IMR-90 (cell line): ENCODE data around the gene RAMP3. TPM values are rescaled to one million over a fixed set of nuclear protein-coding genes. Genes with fewer than 3 reads are reported as not detected.

Experiments used
- ATAC-seq: fragments of 200-7000 bp; cut with Tn5 transposase; 2 replicates; pipeline ENCODE4 v1.9.1; 2020; ENCODE audit warnings: low read depth, mild to moderate bottlenecking, moderate library complexity
- BruUV-seq: library from RNA; stranded (reverse); fragments of 400-500 nt; replicated peaks from 2 replicates; lab custom pipeline; 2021; lab: Mats Ljungman, UMichigan
- CTCF ChIA-PET: fragments of 300-600 bp; formaldehyde crosslinking; extraction: SDS; loops from one replicate; lab custom pipeline; 2021; ENCODE audit warnings: antibody characterized with exemption; lab: Yijun Ruan, JAX
- POLR2A ChIA-PET: fragments of 300-600 bp; sonication (Branson Sonifier 250); formaldehyde crosslinking; loops from one replicate; lab custom pipeline; 2022; ENCODE audit warnings: antibody characterized with exemption; ENCODE audit not compliant: unreplicated experiment; lab: Charles Lee
- DNase-seq: peaks from one replicate; pipeline ENCODE4 v3.0.0; 2013
- H2AFZ ChIP-seq: replicated peaks from 2 replicates; pipeline ENCODE3; 2013; ENCODE audit warnings: low read length, mild to moderate bottlenecking; ENCODE audit not compliant: poor library complexity
- H2AK5ac ChIP-seq: 2 replicates; pipeline ENCODE4 v1.6.1; 2013; ENCODE audit warnings: low read depth, low read length, inconsistent platforms
- H2AK9ac ChIP-seq: replicated peaks from 2 replicates; pipeline ENCODE3; 2013; ENCODE audit warnings: mild to moderate bottlenecking, low read depth, low read length, moderate library complexity; ENCODE audit not compliant: poor library complexity
- H2BK120ac ChIP-seq: 2 replicates; pipeline ENCODE4 v1.6.1; 2013; ENCODE audit warnings: low read depth, low read length, inconsistent platforms
- H2BK15ac ChIP-seq: 3 replicates; pipeline ENCODE4 v1.6.1; 2013; ENCODE audit warnings: low read depth, low read length, inconsistent platforms
- H2BK20ac ChIP-seq: 2 replicates; pipeline ENCODE4 v1.6.1; 2013; ENCODE audit warnings: low read depth, mild to moderate bottlenecking, inconsistent platforms, low read length, moderate library complexity
- H2BK5ac ChIP-seq: 2 replicates; pipeline ENCODE4 v1.6.1; 2013; ENCODE audit warnings: mild to moderate bottlenecking, low read depth, low read length, inconsistent platforms; ENCODE audit not compliant: poor library complexity, severe bottlenecking
- H3K14ac ChIP-seq: replicated peaks from 2 replicates; pipeline ENCODE4 v1.6.1; 2013; ENCODE audit warnings: low read depth, low read length, inconsistent platforms
- H3K18ac ChIP-seq: 2 replicates; pipeline ENCODE4 v1.6.1; 2013; ENCODE audit warnings: low read depth, low read length, control low read depth
- H3K23ac ChIP-seq: 2 replicates; pipeline ENCODE4 v1.6.1; 2013; ENCODE audit warnings: low read depth, low read length, inconsistent platforms
- H3K27ac ChIP-seq: 2 replicates; pipeline ENCODE4 v1.5.1; 2013; ENCODE audit warnings: mild to moderate bottlenecking, control low read depth, low read length; ENCODE audit not compliant: insufficient read depth
- H3K27me3 ChIP-seq: 2 replicates; pipeline ENCODE4 v1.6.1; 2013; ENCODE audit warnings: low read length; ENCODE audit not compliant: control insufficient read depth, insufficient read depth
- H3K36me3 ChIP-seq: 2 replicates; pipeline ENCODE4 v1.6.1; 2013; ENCODE audit warnings: low read length, mixed read lengths; ENCODE audit not compliant: control insufficient read depth, insufficient read depth
- H3K4ac ChIP-seq: 2 replicates; pipeline ENCODE4 v1.6.1; 2013; ENCODE audit warnings: low read depth, low read length, inconsistent platforms
- H3K4me1 ChIP-seq: 2 replicates; pipeline ENCODE4 v1.6.1; 2013; ENCODE audit warnings: low read length, mixed read lengths; ENCODE audit not compliant: control insufficient read depth, insufficient read depth
- H3K4me2 ChIP-seq: 2 replicates; pipeline ENCODE4 v1.6.1; 2013; ENCODE audit warnings: low read depth, mild to moderate bottlenecking, control low read depth, low read length, moderate library complexity
- H3K4me3 ChIP-seq: 2 replicates; pipeline ENCODE4 v1.5.1; 2013; ENCODE audit warnings: low read depth, mild to moderate bottlenecking, control low read depth, low read length, moderate library complexity; ENCODE audit not compliant: insufficient read depth
- H3K56ac ChIP-seq: 2 replicates; pipeline ENCODE4 v1.6.1; 2013; ENCODE audit warnings: low read length, inconsistent platforms; ENCODE audit not compliant: insufficient read depth; ENCODE audit errors: extremely low read depth
- H3K79me1 ChIP-seq, 2 experiments: 2 replicates each; pipeline ENCODE4 v1.6.1; 2013; ENCODE audit warnings: low read length in 2 of 2, inconsistent platforms in 1 of 2, low read depth in 1 of 2
- H3K9ac ChIP-seq: 2 replicates; pipeline ENCODE4 v1.6.1; 2013; ENCODE audit warnings: low read depth, low read length, control low read depth
- H3K9me1 ChIP-seq: 2 replicates; pipeline ENCODE4 v1.6.1; 2013; ENCODE audit warnings: low read length, inconsistent platforms; ENCODE audit not compliant: insufficient read depth
- H3K9me3 ChIP-seq: 2 replicates; pipeline ENCODE4 v1.6.1; 2013; ENCODE audit warnings: low read length; ENCODE audit not compliant: control insufficient read depth, insufficient read depth
- H4K20me1 ChIP-seq: 2 replicates; pipeline ENCODE4 v1.6.1; 2013; ENCODE audit warnings: low read length, inconsistent platforms; ENCODE audit not compliant: insufficient read depth
- H4K5ac ChIP-seq: 2 replicates; pipeline ENCODE4 v1.6.1; 2013; ENCODE audit warnings: mild to moderate bottlenecking, low read depth, low read length, control low read depth
- H4K8ac ChIP-seq, 2 experiments: 2 replicates each; pipeline ENCODE4 v1.6.1; 2013; ENCODE audit warnings: low read depth in 2 of 2, low read length in 2 of 2, control low read depth in 1 of 2, inconsistent platforms in 1 of 2
- H4K91ac ChIP-seq: 2 replicates; pipeline ENCODE4 v1.6.1; 2013; ENCODE audit warnings: low read depth, low read length, inconsistent platforms; ENCODE audit not compliant: insufficient read depth
- BHLHE40 ChIP-seq: fragments of 150-350 bp; IDR thresholded peaks from 2 replicates; pipeline ENCODE4 v1.6.1; 2016; ENCODE audit warnings: mild to moderate bottlenecking, low read depth, low read length
- CEBPB ChIP-seq: IDR thresholded peaks from 2 replicates; pipeline ENCODE4 v1.6.1; 2012; ENCODE audit warnings: low read depth, low read length, improper control_type of control experiment
- CHD1 ChIP-seq: IDR thresholded peaks from 2 replicates; pipeline ENCODE4 v1.6.1; 2012; ENCODE audit warnings: low read depth, low read length, improper control_type of control experiment
- CTCF ChIP-seq: conservative IDR thresholded peaks from 2 replicates; pipeline ENCODE4 v1.5.1; 2012; ENCODE audit warnings: mild to moderate bottlenecking, low read depth, low read length, improper control_type of control experiment
- FOS ChIP-seq: fragments of 150-350 bp; IDR thresholded peaks from 2 replicates; pipeline ENCODE4 v1.6.1; 2016; ENCODE audit warnings: low read depth, low read length
- MAFK ChIP-seq: IDR thresholded peaks from 2 replicates; pipeline ENCODE4 v1.6.1; 2012; ENCODE audit warnings: low read depth, low read length, improper control_type of control experiment
- MAZ ChIP-seq: IDR thresholded peaks from 2 replicates; pipeline ENCODE4 v1.6.1; 2012; ENCODE audit warnings: low read depth, mild to moderate bottlenecking, low read length, improper control_type of control experiment, moderate library complexity, borderline replicate concordance
- MXI1 ChIP-seq: IDR thresholded peaks from 2 replicates; pipeline ENCODE4 v1.6.1; 2012; ENCODE audit warnings: low read depth, mild to moderate bottlenecking, low read length, moderate library complexity, borderline replicate concordance
- NFE2L2 ChIP-seq: fragments of 150-350 bp; IDR thresholded peaks from 2 replicates; pipeline ENCODE4 v1.6.1; 2016; ENCODE audit warnings: low read depth, mild to moderate bottlenecking, low read length
- POLR2A ChIP-seq: IDR thresholded peaks from 2 replicates; pipeline ENCODE4 v1.6.1; 2012; ENCODE audit warnings: mild to moderate bottlenecking, low read depth, low read length
- RAD21 ChIP-seq: IDR thresholded peaks from 2 replicates; pipeline ENCODE4 v1.6.1; 2012; ENCODE audit warnings: low read length, improper control_type of control experiment
- RCOR1 ChIP-seq: IDR thresholded peaks from 2 replicates; pipeline ENCODE4 v1.6.1; 2012; ENCODE audit warnings: mild to moderate bottlenecking, low read length, improper control_type of control experiment; ENCODE audit not compliant: insufficient replicate concordance
- RFX5 ChIP-seq: IDR thresholded peaks from 2 replicates; pipeline ENCODE4 v1.8.0; 2012; ENCODE audit warnings: low read depth, mild to moderate bottlenecking, low read length, moderate library complexity
- SMC3 ChIP-seq: fragments of 150-350 bp; IDR thresholded peaks from 2 replicates; pipeline ENCODE4 v1.6.1; 2016; ENCODE audit warnings: low read depth, mild to moderate bottlenecking, antibody characterized with exemption, low read length, moderate library complexity
- USF2 ChIP-seq: fragments of 150-350 bp; IDR thresholded peaks from 2 replicates; pipeline ENCODE4 v1.6.1; 2017; ENCODE audit warnings: mild to moderate bottlenecking, antibody characterized with exemption, low read length, low read depth
- WGBS, 2 experiments: methylation state at CpG; one replicate each; pipeline versions ENCODE4 v1.1.5 to v1.1.7; 2013; ENCODE audit warnings: missing lambda C conversion rate in 2 of 2; ENCODE audit not compliant: insufficient read length in 1 of 2; ENCODE audit errors: extremely low coverage in 2 of 2; 5-methylcytosine and 5-hydroxymethylcytosine counted together
- dilution Hi-C: fragments of 300-500 bp; cut with HindIII; formaldehyde crosslinking; loops from one replicate; pipeline ENCODE4 v1.14.3; 2018; ENCODE audit warnings: low sequenced_read_pairs; ENCODE audit not compliant: unreplicated experiment
- in situ Hi-C: fragments of 300-500 bp; cut with MboI; formaldehyde crosslinking; loops from 3 replicates; pipeline ENCODE4 v1.14.3; 2019; ENCODE audit warnings: low sequenced_read_pairs, inconsistent platforms, mixed read lengths
- intact Hi-C: fragments of 100-400 bp; cut with micrococcal nuclease; formaldehyde crosslinking; loops from 2 replicates; pipeline ENCODE4 v1.10.0; 2022
- polyA plus RNA-seq, 3 experiments: library from polyadenylated mRNA; depleted of rRNA; stranded (reverse); fragments of >200 nt; gene quantifications; 2 replicates each; pipeline ENCODE4 v1.2.3, GENCODE V29; 2012; ENCODE audit warnings: low replicate concordance in 1 of 3
- total RNA-seq: library from RNA; depleted of rRNA; stranded (reverse); fragments of >200 nt; gene quantifications from 2 replicates; pipeline ENCODE4 v1.2.3, GENCODE V29; 2012
- TF ChIP-seq, protein P1 (sequence below): fragments of 150-350 bp; IDR thresholded peaks from 2 replicates; pipeline ENCODE4 v1.6.1; 2016; ENCODE audit warnings: low read depth, mild to moderate bottlenecking, low read length, moderate library complexity, borderline replicate concordance

RAMP3 gene
- total and polyA plus RNA-seq, 2 of the 4 experiments (the other 2 are of a cell fraction) = not detected

DNA sequence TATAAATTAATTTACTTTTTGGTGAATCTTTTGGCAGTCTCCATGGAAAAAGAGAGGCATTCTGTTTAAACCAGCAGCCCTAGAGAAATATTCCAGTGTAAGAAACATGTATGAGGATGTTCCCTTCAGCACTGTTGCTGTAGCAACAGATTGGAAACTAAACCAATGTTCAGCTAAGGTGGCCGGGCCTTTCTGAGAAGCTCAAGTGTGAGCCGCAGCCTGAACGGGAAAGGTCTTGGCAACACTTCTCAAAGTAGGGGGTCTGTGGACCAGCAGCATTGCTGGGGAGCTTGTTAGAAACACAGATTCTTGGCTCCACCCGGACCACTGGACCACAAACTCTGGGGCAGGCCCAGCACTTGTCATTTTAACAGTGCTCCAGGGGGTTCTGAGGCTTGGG is 36.2 kb downstream of the RAMP3 start:
- no peak overlapping the region for H3K4ac ChIP-seq
- H4K5ac ChIP-seq = no peak overlapping the region
- H2AFZ ChIP-seq = no peak overlapping the region
- H3K9me3 ChIP-seq = no peaks in the 10 kb centered on the region
- H3K56ac ChIP-seq = no peak overlapping the region
- no peak overlapping the region for H3K27ac ChIP-seq
- no peaks in the 10 kb centered on the region for H4K20me1 ChIP-seq
- no peak overlapping the region for H4K8ac ChIP-seq
- ChIA-PET CTCF (no interaction called here), POLR2A (no interaction called here)
- H3K23ac ChIP-seq = no peak overlapping the region
- no peak overlapping the region for H2BK5ac ChIP-seq
- H4K91ac ChIP-seq = no peak overlapping the region
- no peak overlapping the region for H3K4me2 ChIP-seq
- no peaks in the 10 kb centered on the region for H3K4me1 ChIP-seq
- no TSS peak for BruUV-seq
- H3K27me3 ChIP-seq = peaks cover 17% of the 10 kb centered on the region
- H2BK15ac ChIP-seq = no peak overlapping the region
- H3K4me3 ChIP-seq = no peak overlapping the region
- H3K36me3 ChIP-seq = no peaks in the 10 kb centered on the region
- no peaks in the 10 kb centered on the region for H3K79me1 ChIP-seq
- no CpG with 5 or more reads among the region's 4 CpGs for WGBS, 2 experiments
- in situ Hi-C loops = no loop called here
- no peak overlapping the region for H3K9ac ChIP-seq
- H3K18ac ChIP-seq = no peak overlapping the region
- dilution Hi-C loops = no loop called here
- H2BK20ac ChIP-seq = no peak overlapping the region
- H2BK120ac ChIP-seq = no peak overlapping the region
- no peak overlapping the region for H3K14ac ChIP-seq
- no peak for DNase-seq
- H2AK9ac ChIP-seq = no peak overlapping the region
- ATAC-seq = no peak
- TF ChIP-seq CTCF (no peak), MXI1 (no peak), FOS (no peak), RFX5 (no peak), USF2 (no peak), MAFK (no peak), NFE2L2 (no peak), BHLHE40 (no peak), RCOR1 (no peak), POLR2A (no peak), SMC3 (no peak), MAZ (no peak), CEBPB (no peak), RAD21 (no peak), CHD1 (no peak)
- TF ChIP-seq, protein P1, sequence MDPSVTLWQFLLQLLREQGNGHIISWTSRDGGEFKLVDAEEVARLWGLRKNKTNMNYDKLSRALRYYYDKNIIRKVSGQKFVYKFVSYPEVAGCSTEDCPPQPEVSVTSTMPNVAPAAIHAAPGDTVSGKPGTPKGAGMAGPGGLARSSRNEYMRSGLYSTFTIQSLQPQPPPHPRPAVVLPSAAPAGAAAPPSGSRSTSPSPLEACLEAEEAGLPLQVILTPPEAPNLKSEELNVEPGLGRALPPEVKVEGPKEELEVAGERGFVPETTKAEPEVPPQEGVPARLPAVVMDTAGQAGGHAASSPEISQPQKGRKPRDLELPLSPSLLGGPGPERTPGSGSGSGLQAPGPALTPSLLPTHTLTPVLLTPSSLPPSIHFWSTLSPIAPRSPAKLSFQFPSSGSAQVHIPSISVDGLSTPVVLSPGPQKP = no peak
- H3K9me1 ChIP-seq = no peaks in the 10 kb centered on the region
- H2AK5ac ChIP-seq = no peak overlapping the region
- intact Hi-C loops = no loop called here
